Stimulated activated CD4-positive, alpha-beta T cell treated with anti-CD3 and anti-CD28 coated beads, Interleukin-12 subunit alpha, Interleukin-12 subunit beta, amount 100 ng/mL, for 4 hours (primary cell): ENCODE data around the gene FGFRL1.
"Not testable (repeated sequence)": the region's sequence is repeated elsewhere in the genome, so short reads cannot be mapped to it uniquely, and the experiment has no call there.

ENCODE experiments used
- DNase-seq: peaks from one replicate; pipeline ENCODE4 v3.0.0-alpha.2; 2020

Gene FGFRL1

DNA sequence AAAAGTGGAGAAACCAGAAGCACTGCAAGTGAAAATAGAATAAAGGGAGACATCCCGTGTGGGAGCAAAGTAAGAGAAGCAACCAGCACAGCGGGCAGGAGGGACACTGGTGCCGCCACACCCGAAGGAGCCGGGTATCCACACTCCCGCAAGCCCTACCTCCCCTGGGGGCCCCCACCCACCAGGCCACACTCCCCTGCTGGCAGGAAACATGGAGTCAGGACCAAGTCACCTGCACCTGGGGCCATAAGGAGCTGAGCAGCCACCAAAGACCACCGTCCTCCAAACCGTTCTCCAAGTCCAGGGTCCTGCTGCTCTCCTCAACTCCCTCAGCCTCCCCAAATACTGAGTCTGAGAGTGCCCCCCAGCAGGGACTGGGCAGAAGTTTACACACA, 30.5 kb downstream of the FGFRL1 start:
- no peak for DNase-seq

DNA sequence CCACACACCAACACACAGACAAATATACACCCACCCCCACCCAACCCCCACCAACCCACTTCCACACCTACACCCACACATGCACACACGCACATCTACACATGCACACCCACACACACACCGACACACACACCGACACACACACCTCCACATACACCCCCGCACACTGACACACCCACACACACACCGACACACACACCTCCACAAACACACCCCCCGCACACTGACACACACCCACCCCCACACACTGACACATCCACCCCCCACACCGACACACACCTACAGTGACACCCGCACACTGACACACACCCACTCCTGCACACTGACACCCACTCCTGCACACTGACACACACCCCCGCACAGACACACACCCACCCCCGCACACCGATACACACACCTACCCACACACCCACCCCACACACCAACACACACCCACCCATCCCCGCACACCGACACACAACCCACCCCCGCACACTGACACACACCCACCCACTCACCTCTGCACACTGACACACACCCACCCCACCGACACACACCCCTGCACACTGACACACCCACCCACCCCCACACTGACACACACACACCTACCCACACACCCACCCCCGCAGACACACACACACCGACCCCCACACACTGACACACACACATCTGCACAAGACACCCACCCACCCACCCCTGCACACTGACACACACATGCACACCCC, 31.1 kb downstream of the FGFRL1 start:
- no peak for DNase-seq

DNA sequence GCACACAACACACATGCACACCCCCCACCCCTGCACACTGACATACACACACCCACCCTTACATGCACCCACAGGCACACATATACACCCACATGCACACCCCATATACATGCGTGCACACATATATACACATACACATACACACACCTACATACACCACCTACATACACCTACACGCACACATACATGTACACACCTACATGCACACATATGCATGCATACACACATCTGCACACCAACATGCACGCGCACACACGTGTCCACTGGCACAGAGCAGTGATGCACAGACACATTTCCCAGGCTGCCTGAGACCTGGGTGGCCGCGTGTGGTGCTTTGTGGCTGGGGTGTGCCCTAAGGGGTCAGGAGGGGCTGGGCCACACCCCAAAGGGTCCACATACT, 31.7 kb downstream of the FGFRL1 start:
- no peak for DNase-seq

DNA sequence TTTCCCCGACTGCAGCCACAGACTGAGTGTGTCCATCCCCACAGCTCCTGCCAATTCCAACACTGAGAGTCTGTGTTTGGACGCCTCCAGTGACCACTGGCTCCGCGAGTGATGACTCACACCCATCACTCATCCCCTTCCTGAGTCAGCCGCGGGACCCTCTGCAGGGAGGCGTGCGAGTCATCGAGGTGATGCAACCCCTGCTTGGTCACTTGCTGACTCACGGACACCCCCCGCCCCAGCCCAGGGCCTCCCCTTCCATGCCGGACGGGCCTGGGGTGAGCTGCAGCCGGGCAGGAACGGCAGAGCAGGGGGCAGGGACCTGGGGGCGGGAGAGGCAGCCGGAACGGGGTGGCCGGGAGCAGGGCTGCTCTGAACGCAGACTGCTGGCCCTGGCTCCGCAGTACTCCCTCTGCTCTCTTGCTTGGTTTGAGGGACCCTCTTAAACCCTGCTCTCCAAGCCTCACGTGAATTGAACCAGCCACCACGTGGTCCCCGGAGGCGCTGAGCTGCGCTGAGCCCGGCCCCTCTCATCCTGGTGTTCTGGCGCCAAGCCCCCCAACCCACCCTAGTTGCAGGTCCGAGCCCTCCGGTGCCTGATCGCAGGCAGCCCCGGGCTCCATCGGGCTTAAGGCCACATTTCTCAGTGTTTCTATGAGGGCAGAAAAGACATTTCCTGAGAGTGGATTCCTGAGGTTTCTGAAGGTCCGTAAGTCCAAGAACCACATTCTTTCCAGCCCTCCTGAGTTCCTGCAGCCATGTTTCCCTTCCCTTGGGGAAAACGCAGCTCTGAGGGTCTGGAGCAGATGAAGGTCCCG, 32.4 kb downstream of the FGFRL1 start:
- DNase-seq: no peak

DNA sequence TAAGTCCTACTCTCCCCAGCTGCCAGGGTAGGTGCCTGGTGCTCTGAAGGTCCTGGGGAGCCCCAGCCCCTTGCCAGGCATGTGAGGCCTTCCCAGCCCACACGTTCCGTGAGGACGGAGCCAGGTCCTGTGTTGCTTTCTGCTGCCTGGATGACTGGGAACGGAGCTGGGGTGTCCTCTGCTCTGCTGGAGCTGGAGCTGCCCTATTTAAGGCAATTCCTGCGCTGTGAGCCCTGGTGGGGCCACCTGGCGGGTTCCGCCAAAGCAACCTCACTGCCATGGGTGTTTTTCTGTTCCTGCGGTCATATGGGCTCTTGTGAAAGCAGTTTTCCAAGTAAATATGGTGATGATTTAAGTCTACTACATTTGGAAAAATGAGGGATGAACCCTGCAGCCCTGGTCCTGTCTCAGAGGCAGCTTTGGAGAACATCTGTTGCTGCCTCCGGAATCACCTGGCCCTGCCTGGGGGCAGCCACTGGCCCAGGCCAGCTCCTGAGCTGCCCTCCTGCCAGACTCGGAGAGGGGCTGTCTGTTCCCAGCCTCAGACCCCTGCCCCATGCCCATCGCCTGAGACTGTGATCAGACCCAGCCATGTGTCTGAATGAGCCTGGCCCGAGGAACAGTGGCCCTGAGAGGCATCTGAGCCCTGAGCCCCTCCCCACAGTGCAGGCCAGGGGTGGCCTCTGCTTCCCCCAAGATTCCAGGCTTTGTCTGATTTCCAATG, 33.2 kb downstream of the FGFRL1 start:
- DNase-seq: no peak

DNA sequence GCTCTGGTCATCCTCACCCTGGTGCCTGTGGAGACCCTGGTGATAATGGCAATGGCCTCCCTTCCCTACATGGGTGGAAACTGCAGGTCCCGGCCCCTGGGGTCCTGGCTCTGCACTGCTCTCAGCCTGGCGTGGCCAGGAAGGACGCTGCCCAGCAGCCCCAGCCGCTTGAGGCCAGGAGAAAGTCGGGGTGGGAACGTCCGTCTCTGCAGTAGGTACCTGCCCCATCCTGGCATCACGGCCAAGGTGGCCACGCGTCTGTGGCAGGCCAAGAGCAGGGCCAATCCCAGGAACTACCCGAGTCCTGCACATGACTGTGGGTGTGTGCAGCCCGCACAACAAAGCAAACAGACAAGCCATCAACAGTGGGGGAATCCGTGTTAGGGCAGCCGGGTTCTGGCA, 33.8 kb downstream of the FGFRL1 start:
- no peak for DNase-seq

DNA sequence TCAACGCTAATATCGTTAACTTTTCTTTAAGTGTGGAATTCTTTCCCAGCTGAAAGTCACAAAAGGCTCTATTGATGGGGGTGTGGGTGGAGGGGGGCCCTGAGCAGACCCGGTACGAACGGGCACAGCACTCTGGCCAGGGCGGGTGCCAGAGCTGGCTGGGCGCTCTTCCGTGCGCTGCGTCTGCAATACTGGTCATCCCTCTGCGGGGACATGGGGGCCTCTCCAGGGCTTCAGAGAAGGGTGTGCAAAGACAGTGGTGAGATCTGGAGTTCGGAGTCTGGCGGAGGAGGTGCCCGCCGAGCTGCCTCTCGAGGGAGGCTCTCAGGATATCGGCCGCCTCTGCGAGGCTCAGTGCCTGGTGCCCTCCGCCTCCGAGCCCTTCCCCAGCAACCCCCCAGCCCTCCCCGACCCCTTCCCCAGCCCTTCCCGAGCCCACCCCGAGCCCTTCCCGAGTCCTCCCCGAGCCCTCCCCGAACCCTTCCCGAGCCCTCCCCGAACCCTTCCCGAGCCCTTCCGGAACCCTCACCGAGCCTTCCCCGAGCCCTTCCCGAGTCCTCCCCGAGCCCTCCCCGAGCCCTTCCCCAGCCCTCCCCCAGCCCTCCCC, 34.3 kb downstream of the FGFRL1 start:
- DNase-seq: no peak

DNA sequence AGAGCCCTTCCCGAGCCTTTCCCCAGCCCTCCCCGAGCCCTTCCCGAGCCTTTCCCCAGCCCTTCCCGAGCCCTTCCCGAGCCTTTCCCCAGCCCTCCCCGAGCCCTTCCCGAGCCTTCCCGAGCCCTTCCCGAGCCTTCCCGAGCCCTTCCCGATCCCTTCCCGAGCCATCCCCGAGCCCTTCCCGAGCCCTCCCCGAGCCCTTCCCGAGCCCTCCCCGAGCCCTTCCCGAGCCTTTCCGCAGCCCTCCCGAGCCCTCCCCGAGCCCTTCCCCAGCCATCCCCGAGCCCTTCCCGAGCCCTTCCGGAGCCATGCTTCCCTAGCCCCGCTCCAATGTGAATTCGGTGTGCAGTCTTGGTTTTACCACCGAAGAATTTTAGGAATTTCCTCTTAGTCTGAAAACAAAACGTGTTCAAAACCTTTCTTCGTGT, 35.2 kb downstream of the FGFRL1 start:
- not testable (repeated sequence) for DNase-seq

DNA sequence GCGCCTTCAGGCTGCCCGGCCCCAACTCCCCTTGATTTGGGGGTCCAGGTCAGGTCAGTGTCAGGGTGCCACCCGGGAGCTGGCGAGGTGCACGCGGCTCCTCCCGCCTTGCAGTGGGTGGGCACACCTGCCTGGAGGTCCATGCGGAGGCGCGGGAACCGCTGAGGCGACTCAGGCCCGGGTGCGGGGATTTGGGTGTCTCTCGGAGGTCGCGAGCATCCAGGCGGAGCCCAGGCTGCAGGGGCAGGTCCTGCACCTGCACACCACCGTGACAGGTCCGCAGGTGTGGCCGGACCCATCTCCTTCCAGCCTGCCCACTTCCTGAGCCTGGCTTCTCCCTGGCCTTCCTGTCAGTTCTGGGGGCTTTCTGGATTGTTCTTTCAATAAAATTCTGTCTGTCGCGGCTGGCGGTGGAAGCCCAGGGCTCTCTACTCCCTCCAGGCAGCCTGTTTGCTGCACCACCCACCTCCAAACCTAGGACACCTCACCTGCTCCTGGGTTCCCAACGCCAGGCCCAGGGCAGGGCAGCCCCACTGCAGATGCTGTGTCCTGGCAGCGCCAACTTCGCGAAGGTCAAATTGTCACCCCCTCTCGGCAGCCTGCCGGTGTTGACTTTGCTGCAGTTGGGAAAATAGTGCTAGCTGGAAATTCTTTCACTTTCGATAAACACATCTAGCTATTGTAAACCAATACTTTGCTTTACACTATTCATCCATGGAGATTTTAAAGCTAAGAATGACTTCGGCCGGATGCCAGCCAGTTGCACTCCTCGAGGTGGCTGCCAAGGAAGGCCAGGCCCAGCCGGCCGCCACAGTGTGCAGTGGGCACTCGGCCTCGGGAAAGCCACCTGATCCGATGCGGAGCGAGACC, 35.9 kb downstream of the FGFRL1 start:
- DNase-seq: no peak

DNA sequence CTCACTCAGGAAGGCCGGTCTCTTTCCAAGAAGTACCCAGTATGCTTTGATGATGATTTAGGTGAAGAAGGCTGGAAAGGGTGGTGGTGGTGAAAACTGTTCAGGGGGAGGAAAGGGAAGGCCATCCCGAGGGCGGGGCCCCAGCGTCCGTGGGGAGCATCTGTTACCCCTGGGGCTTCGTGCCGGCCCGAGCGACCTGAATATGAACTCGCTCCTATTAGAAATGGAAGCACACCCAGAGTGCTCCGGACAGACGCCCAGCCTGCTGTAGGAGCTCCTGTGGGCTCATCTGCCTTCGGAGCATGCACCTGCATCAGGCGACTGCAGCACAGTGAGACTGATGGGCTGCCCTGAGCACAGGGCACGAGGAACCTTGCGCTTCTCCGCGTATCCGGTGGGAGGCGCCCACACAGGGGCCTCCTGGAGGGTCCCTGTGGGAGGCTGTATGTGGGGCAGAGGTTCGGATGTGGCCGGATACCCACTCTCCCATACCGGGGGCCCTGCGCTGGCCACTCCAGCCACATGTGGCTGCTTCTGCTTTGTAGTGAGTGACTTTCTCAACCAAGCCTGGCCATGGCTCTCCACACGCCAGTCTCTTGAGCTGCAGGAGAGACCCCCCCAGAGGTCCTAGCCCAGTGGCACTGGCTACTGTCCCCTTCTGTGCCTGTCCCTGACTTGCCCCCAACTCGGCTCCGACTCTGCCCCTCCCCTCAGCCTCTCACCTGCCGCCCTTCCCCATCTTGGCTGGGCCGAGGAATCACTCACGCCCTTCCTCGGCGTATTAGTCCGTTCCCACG, 36.7 kb downstream of the FGFRL1 start:
- DNase-seq: no peak

DNA sequence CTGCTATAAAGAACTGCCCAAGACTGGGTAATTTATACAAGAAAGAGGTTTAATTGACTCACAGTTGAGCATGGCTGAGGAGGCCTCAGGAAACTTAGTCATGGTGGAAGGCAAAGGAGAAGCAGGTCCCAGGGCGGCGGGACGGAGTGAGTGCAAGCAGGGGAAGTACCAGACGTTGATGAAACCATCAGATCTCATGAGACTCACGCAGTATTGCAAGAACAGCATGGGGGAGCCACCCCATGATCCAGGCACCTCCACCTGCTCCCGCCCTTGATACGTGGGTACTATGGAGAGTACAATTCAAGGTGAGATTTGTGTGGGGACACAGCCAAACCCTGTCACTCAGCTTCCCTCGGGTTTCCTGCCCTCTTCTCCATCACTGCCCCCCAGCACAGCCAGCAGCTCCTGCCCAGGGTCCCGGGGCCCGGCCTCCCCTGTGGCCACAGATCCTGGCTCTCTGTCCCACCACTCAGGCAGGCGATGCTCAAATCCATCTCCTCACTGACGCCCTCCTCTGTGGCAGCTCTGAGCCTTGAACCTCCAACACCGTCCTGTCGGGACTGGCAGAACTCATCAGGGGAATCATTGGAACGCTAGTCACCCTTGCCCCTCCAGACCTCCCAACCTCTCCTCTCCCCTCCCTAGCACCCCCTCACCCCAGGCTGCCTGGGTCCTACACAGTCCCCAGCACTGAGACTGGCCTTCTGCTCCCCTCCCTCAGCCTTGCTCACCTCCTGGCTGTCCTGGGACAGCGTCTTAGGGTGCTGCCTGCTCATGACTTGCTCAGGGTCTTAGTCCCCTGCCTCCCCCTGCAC, 37.6 kb downstream of the FGFRL1 start:
- DNase-seq: no peak

DNA sequence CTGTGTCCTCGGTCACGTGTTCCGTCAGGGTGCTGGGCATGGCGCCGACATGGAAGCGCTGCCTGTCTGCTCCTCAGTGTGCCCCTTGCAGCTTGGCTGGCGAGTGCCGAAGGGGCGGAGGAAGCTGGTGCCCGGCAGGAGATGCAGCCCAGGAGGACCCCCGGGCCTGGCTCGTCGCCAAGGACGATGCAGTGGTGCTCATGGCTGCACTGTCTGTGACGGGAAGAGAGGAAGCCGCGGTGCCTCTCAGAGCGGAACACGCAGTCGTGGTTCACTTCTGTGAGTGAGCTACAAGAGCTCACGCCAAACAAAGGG, 38.1 kb downstream of the FGFRL1 start:
- DNase-seq: no peak

DNA sequence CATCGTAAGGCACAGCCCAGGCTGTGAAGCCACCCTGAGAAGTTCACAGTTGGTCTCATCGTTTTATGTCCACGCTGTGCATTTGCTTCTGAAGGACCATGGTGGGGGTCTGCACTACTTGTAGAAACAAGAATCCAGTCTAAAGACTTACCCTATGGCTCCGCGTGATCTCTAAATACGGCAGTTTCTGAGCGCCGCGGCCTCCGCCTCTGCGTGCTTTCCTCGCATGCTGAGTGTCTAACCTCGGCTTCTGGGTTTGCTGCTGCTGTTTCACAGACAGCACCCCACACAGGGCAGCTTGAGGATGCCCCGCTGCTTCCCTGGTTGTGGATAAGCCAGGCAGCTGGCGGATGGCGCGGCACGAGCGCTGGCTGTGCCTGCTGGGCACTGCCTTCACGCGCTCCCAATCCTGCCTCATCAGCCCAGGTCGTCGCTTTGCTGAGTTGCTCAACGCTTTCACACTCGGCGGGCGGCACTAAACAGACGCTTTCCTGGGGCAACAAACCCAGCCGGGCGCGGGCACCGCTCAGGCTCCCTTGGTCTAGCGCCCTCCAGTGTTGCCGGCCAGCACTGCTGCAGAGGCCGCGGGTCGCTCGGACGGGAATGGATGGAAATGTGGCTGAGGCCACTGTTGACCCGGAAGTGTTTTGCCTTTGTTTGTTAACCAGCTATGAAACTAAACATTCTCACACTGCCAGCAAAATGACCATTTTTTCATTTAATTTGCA, 39.2 kb downstream of the FGFRL1 start:
- DNase-seq: no peak

DNA sequence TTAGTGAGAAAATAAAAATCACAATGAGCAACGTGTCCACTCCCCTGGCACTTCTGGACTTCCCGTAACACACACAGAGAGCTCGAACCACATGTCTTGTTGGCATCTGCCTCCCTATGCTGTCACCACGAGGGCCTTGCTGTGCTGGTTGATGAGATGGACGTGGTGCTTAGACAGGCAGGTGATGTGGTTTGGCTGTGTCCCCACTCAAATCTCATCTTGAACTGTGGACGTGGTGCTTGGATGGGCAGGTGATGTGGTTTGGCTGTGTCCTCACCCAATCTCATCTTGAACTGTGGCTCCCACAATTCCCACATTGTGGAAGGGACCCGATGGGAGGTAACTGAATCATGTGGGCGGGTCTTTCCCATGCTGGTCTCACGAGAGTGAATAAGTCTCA, 40.0 kb downstream of the FGFRL1 start:
- DNase-seq: no peak

DNA sequence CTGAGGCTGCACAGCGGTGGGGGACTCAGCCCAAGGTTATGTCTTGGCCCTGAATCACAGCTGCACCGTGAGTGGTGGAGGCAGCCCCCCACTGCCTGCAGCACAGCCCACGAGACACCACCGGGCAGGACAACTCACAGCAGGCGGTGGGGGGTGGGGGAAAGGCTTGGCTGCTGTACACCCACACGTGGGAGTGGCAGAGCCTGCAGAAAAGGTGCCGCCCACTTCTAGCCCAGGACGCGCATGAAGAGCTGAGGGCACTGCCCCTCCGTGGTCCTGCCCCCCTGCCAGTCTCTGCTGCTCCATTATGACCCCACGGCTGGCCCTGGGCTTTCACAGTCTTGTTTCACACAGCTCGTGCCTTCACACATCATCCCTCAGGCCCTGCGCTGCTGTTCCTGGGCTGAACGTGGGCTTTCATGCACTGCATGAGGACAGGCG, 40.8 kb downstream of the FGFRL1 start:
- no peak for DNase-seq

DNA sequence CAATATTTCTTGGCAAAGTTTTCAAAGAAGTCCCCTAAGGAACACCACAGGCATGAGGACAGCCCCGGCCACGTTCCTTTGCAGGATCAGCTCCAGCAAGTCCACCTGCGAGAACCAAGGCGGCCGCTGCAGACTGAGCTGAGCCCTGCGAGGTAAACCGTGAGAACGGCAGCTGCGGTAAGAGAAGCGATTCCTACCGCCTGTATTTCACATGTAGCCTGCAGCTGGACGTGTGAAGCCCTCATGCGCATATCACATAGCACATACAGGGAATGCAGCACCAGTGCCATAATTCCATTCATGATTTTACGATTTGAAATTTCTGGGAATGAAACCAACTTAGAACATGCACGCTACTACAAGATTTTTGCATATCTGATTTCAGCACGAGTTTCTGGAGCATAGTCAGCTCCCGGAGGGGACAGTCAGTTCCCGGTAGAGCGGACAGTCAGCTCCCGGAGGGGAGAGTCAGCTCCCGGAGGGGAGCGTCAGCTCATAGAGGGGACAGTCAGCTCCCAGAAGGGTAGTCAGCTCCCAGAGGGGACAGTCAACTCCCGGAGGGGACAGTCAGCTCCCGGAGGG, 41.7 kb downstream of the FGFRL1 start:
- DNase-seq: no peak

DNA sequence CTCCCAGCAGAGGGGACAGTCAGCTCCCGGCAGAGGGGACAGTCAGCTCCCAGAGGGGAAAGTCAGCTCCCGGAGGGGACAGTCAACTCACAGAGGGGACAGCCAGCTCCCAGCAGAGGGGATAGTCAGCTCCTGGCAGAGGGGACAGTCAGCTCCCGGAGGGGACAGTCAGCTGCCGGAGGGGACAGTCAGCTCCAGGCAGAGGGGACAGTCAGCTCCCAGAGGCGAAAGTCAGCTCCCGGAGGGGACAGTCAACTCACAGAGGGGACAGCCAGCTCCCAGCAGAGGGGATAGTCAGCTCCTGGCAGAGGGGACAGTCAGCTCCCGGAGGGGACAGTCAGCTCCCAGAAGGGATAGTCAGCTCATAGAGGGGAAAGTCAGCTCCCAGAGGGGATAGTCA, 42.5 kb downstream of the FGFRL1 start:
- not testable (repeated sequence) for DNase-seq

DNA sequence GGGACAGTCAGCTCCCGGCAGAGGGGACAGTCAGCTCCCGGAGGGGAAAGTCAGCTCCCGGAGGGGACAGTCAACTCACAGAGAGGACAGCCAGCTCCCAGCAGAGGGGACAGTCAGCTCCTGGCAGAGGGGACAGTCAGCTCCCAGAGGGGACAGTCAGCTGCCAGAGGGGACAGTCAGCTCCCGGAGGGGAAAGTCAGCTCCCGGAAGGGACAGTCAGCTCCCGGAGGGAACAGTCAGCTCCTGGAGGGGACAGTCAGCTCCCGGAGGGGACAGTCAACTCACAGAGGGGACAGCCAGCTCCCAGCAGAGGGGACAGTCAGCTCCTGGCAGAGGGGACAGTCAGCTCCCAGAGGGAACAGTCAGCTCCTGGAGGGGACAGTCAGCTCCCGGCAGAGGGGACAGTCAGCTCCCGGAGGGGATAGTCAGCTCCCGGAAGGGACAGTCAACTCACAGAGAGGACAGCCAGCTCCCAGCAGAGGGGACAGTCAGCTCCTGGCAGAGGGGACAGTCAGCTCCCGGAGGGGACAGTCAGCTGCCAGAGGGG, 43.3 kb downstream of the FGFRL1 start:
- DNase-seq: not testable (repeated sequence)

DNA sequence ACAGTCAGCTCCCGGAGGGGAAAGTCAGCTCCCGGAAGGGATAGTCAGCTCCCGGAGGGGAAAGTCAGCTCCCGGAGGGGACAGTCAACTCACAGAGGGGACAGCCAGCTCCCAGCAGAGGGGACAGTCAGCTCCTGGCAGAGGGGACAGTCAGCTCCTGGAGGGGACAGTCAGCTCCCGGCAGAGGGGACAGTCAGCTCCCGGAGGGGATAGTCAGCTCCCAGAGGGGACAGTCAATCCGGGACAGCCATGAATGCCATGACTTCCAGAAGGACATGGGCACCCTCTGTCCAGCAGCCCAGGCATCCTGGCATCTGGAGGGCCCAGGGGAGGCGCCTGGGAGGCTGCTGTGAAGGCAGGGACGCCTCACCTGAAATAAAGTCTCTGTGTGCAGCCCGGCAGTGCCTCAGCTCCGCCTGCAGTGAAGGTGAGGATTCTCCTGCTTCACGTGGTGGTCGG, 43.8 kb downstream of the FGFRL1 start:
- DNase-seq: not testable (repeated sequence)
